GM12865 (cell line): ENCODE results near the gene ASPSCR1.

Source experiments
- DNase-seq: peaks from one replicate; pipeline ENCODE4 v3.0.0; 2010; ENCODE audit warnings: low read depth
- H3K4me3 ChIP-seq: 2 replicates; pipeline ENCODE4 v1.5.1; 2011; ENCODE audit warnings: mild to moderate bottlenecking, low read depth, low read length, control low read depth
- CTCF ChIP-seq: IDR thresholded peaks from 2 replicates; pipeline ENCODE4 v1.5.1; 2011; ENCODE audit warnings: low read length, control low read depth, low read depth, inconsistent platforms; ENCODE audit not compliant: insufficient read depth; ENCODE audit errors: missing control alignments

The ASPSCR1 gene

GRCh38 chr17:82013341-82013740 is 35.9 kb downstream of the ASPSCR1 start:
- TF ChIP-seq CTCF, result no peak
- DNase-seq, result no peak
- H3K4me3 ChIP-seq, result no peak overlapping the region

GRCh38 chr17:82013772-82014321 is 36.4 kb downstream of the ASPSCR1 start:
- DNase-seq, result no peak
- no peak overlapping the region for H3K4me3 ChIP-seq
- TF ChIP-seq CTCF, result no peak

GRCh38 chr17:82014432-82014831 is 37.0 kb downstream of the ASPSCR1 start:
- no peak for DNase-seq
- TF ChIP-seq CTCF, result no peak
- no peak overlapping the region for H3K4me3 ChIP-seq

- no peak for TF ChIP-seq CTCF
- no peak overlapping the region for H3K4me3 ChIP-seq
- DNase-seq, result no peak
These were observed 37.5 kb downstream of the ASPSCR1 start for GRCh38 chr17:82014971-82015310.

- no peak for TF ChIP-seq CTCF
- no peak overlapping the region for H3K4me3 ChIP-seq
- DNase-seq, result no peak
These were observed 38.0 kb downstream of the ASPSCR1 start for GRCh38 chr17:82015311-82015971.

- no peak for TF ChIP-seq CTCF
- no peak overlapping the region for H3K4me3 ChIP-seq
- DNase-seq, result no peak
These were observed 38.8 kb downstream of the ASPSCR1 start for GRCh38 chr17:82016061-82016874.
